ENCODE results near the gene CXCR4. TPM values are rescaled to one million over a fixed set of nuclear protein-coding genes. Genes with fewer than 3 reads are reported as not detected.

The CXCR4 gene
- total and polyA plus RNA-seq, 2 experiments from 2014 or later = 2.1 TPM

DNA sequence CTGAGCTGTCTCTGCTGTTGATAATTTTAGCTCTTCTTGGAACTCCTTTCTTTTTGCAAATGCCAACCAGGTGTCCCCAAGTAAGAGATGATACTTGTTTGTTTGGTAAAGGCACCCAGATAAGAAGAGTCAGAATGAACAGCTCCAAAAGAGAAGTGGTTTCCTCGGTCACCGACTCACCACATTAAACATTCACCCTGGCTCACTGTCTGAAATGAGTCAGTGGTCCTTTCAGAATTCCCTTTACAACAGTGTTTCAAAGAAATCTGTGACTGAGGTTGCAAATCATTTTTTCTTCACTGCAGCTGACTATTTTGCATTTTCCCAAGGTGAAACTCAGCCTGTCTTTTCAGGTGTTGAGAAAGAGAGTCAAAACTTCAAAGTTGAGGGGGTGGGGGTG, 16.2 kb upstream of the CXCR4 start (continued):
- TF ChIP-seq, protein P1, sequence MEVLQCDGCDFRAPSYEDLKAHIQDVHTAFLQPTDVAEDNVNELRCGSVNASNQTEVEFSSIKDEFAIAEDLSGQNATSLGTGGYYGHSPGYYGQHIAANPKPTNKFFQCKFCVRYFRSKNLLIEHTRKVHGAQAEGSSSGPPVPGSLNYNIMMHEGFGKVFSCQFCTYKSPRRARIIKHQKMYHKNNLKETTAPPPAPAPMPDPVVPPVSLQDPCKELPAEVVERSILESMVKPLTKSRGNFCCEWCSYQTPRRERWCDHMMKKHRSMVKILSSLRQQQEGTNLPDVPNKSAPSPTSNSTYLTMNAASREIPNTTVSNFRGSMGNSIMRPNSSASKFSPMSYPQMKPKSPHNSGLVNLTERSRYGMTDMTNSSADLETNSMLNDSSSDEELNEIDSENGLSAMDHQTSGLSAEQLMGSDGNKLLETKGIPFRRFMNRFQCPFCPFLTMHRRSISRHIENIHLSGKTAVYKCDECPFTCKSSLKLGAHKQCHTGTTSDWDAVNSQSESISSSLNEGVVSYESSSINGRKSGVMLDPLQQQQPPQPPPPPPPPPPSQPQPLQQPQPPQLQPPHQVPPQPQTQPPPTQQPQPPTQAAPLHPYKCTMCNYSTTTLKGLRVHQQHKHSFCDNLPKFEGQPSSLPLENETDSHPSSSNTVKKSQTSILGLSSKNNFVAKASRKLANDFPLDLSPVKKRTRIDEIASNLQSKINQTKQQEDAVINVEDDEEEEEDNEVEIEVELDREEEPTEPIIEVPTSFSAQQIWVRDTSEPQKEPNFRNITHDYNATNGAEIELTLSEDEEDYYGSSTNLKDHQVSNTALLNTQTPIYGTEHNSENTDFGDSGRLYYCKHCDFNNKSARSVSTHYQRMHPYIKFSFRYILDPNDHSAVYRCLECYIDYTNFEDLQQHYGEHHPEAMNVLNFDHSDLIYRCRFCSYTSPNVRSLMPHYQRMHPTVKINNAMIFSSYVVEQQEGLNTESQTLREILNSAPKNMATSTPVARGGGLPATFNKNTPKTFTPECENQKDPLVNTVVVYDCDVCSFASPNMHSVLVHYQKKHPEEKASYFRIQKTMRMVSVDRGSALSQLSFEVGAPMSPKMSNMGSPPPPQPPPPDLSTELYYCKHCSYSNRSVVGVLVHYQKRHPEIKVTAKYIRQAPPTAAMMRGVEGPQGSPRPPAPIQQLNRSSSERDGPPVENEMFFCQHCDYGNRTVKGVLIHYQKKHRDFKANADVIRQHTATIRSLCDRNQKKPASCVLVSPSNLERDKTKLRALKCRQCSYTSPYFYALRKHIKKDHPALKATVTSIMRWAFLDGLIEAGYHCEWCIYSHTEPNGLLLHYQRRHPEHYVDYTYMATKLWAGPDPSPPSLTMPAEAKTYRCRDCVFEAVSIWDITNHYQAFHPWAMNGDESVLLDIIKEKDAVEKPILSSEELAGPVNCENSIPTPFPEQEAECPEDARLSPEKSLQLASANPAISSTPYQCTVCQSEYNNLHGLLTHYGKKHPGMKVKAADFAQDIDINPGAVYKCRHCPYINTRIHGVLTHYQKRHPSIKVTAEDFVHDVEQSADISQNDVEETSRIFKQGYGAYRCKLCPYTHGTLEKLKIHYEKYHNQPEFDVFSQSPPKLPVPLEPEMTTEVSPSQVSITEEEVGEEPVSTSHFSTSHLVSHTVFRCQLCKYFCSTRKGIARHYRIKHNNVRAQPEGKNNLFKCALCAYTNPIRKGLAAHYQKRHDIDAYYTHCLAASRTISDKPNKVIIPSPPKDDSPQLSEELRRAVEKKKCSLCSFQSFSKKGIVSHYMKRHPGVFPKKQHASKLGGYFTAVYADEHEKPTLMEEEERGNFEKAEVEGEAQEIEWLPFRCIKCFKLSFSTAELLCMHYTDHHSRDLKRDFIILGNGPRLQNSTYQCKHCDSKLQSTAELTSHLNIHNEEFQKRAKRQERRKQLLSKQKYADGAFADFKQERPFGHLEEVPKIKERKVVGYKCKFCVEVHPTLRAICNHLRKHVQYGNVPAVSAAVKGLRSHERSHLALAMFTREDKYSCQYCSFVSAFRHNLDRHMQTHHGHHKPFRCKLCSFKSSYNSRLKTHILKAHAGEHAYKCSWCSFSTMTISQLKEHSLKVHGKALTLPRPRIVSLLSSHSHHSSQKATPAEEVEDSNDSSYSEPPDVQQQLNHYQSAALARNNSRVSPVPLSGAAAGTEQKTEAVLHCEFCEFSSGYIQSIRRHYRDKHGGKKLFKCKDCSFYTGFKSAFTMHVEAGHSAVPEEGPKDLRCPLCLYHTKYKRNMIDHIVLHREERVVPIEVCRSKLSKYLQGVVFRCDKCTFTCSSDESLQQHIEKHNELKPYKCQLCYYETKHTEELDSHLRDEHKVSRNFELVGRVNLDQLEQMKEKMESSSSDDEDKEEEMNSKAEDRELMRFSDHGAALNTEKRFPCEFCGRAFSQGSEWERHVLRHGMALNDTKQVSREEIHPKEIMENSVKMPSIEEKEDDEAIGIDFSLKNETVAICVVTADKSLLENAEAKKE (CRISPR knock-in tag; IDR thresholded peaks at IDR 0.05) = no peak
- no peak for TF ChIP-seq EZH2phosphoT487 (IDR thresholded peaks at IDR 0.05; ENCODE audit: unreplicated experiment)
- no peak for TF ChIP-seq EZH2 (IDR thresholded peaks at IDR 0.05; ENCODE audit: low read depth, unreplicated experiment)
- TF ChIP-seq ZNF114 (CRISPR knock-in tag; IDR thresholded peaks at IDR 0.05) = no peak

DNA sequence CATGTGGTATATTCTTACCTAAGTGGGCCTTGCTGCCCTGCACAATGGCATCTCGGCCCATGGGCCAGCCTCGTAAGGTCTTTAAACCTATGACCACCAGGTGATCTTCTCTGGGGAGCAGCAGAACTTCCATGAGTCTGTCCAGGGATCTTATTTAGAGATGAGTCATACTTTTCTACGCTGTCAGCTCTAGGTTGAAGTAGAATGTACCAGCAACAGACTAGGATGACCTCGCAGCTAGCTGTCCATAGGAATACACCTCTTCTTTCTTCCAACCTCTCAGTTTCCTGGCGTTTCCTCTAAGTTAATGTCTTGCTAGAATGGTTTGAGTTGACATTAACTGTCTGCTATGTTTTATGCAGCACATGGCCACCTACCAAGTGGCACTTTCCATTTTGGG, 15.6 kb upstream of the CXCR4 start:
- Mint-ChIP-seq H3K4me1 (peaks cover 7% of the 10 kb centered on the region), H3K4me3 (no peak overlapping the region), H3K27ac (no peak overlapping the region), H3K36me3 (ENCODE audit: low read depth) (no peaks in the 10 kb centered on the region), H3K9me3 (no peaks in the 10 kb centered on the region), H3K27me3 (ENCODE audit: insufficient read depth, low read depth, poor library complexity) (no peaks in the 10 kb centered on the region)
- Histone ChIP-seq H3K79me2 (replicated peaks; ENCODE audit: insufficient read depth) (no peaks in the 10 kb centered on the region), H3F3A (replicated peaks; ENCODE audit: low read depth) (no peaks in the 10 kb centered on the region), H3K4me1 (ENCODE audit: insufficient read depth) (peaks cover 3% of the 10 kb centered on the region; the same call in 1 of the 2 replicates), H3K27me3 (ENCODE audit: insufficient read depth) (no peaks in the 10 kb centered on the region), H3K4me3 (no peak overlapping the region), H3K36me3 (ENCODE audit: insufficient read depth) (no peaks in the 10 kb centered on the region), H3K9me2 (ENCODE audit: insufficient read depth) (peaks cover 13% of the 10 kb centered on the region; the same call in 1 of the 2 replicates), H3K4me2 (no peak overlapping the region), H3K27ac (ENCODE audit: low read depth) (no peak overlapping the region), H2AFZ (no peak overlapping the region), H4K20me1 (replicated peaks; ENCODE audit: insufficient read depth) (no peaks in the 10 kb centered on the region)
- no peak for ATAC-seq
- DNase-seq (ENCODE audit: low spot score) = no peak
- TF ChIP-seq, protein P1 (CRISPR knock-in tag; IDR thresholded peaks at IDR 0.05) = no peak
- TF ChIP-seq NANOG (IDR thresholded peaks at IDR 0.05; ENCODE audit: borderline replicate concordance) = no peak
- TF ChIP-seq, protein P2, sequence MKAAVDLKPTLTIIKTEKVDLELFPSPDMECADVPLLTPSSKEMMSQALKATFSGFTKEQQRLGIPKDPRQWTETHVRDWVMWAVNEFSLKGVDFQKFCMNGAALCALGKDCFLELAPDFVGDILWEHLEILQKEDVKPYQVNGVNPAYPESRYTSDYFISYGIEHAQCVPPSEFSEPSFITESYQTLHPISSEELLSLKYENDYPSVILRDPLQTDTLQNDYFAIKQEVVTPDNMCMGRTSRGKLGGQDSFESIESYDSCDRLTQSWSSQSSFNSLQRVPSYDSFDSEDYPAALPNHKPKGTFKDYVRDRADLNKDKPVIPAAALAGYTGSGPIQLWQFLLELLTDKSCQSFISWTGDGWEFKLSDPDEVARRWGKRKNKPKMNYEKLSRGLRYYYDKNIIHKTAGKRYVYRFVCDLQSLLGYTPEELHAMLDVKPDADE (IDR thresholded peaks at IDR 0.05) = no peak
- no peak for TF ChIP-seq POLR2AphosphoS5 (IDR thresholded peaks at IDR 0.05; ENCODE audit: low read depth)
- TF ChIP-seq ZNF331 (CRISPR knock-in tag; IDR thresholded peaks at IDR 0.05; ENCODE audit: low read depth) = no peak
- TF ChIP-seq STAT1 (IDR thresholded peaks at IDR 0.05; ENCODE audit: unreplicated experiment) = no peak
- TF ChIP-seq JUNB (IDR thresholded peaks at IDR 0.05; ENCODE audit: unreplicated experiment) = no peak
- TF ChIP-seq EZH2phosphoT487 (IDR thresholded peaks at IDR 0.05; ENCODE audit: unreplicated experiment) = no peak
